ENCODE data around the gene TIMP4. TPM values are rescaled to one million over a fixed set of nuclear protein-coding genes. Genes with fewer than 3 reads are reported as not detected.

TIMP4 gene
- polyA plus RNA-seq, result 100 to 1,000 TPM in 2 of 3 donors, 10 to 100 TPM in 1; 29.1 to 374 (median 109) TPM

GRCh38 chr3:12158387-12159226, at the start of gene TIMP4:
Gene TIMP4, minus strand, starts transcription at chr3:12158912. Its CDS starts 72 bp downstream, at chr3:12158840.
- H3K27ac ChIP-seq (ENCODE audit: low read depth, low read length), result no peak within 1 kb of the TSS
- WGBS, 3 donors, result 5 to 11% (median 11%) methylated on average over 34 of the region's 34 CpGs

- WGBS, 3 donors, result 88 to 92% (median 92%) methylated on average over 4 of the region's 4 CpGs
- no peak overlapping the region for H3K27ac ChIP-seq (ENCODE audit: low read depth, low read length)
Observed at GRCh38 chr3:12205171-12205570, 46.5 kb upstream of the TIMP4 start.

- 78 to 91% (median 89%) methylated on average over 2 of the region's 2 CpGs for WGBS, 3 donors
- H3K27ac ChIP-seq (ENCODE audit: low read depth, low read length), result no peak overlapping the region
Observed at GRCh38 chr3:12201813-12202212, 43.1 kb upstream of the TIMP4 start.

- 63 to 76% (median 66%) methylated on average over 5 of the region's 5 CpGs for WGBS, 3 donors
- H3K27ac ChIP-seq (ENCODE audit: low read depth, low read length), result no peak overlapping the region
Observed at GRCh38 chr3:12198301-12198700, 39.6 kb upstream of the TIMP4 start.

GRCh38 chr3:12197475-12197874, 38.8 kb upstream of the TIMP4 start:
- no peak overlapping the region for H3K27ac ChIP-seq (ENCODE audit: low read depth, low read length)

GRCh38 chr3:12196684-12197083, 38.0 kb upstream of the TIMP4 start:
- H3K27ac ChIP-seq (ENCODE audit: low read depth, low read length), result no peak overlapping the region
- 82 to 94% (median 89%) methylated on average over 3 of the region's 3 CpGs for WGBS, 3 donors

GRCh38 chr3:12195231-12195630, 36.5 kb upstream of the TIMP4 start:
- H3K27ac ChIP-seq (ENCODE audit: low read depth, low read length), result no peak overlapping the region
- 77 to 94% (median 90%) methylated on average over 4 of the region's 4 CpGs for WGBS, 3 donors

- WGBS, 3 donors, result 64 to 71% (median 64%) methylated on average over 3 of the region's 3 CpGs
- no peak overlapping the region for H3K27ac ChIP-seq (ENCODE audit: low read depth, low read length)
Observed at GRCh38 chr3:12194669-12195161, 36.0 kb upstream of the TIMP4 start.

GRCh38 chr3:12194209-12194608, 35.5 kb upstream of the TIMP4 start:
- H3K27ac ChIP-seq (ENCODE audit: low read depth, low read length), result no peak overlapping the region
- 24 to 61% (median 24%) methylated on average over 3 of the region's 3 CpGs for WGBS, 3 donors

GRCh38 chr3:12193485-12194165, 34.9 kb upstream of the TIMP4 start:
- no peak overlapping the region for H3K27ac ChIP-seq (ENCODE audit: low read depth, low read length)
- 93 to 98% (median 95%) methylated on average over 1 of the region's 1 CpG for WGBS, 3 donors

- 84 to 95% (median 86%) methylated on average over 3 of the region's 3 CpGs for WGBS, 3 donors
- no peak overlapping the region for H3K27ac ChIP-seq (ENCODE audit: low read depth, low read length)
Observed at GRCh38 chr3:12192655-12193484, 34.2 kb upstream of the TIMP4 start.

- no peak overlapping the region for H3K27ac ChIP-seq (ENCODE audit: low read depth, low read length)
- 88 to 94% (median 91%) methylated on average over 8 of the region's 8 CpGs for WGBS, 3 donors
Observed at GRCh38 chr3:12192173-12192572, 33.5 kb upstream of the TIMP4 start.

GRCh38 chr3:12191559-12191958, 32.8 kb upstream of the TIMP4 start:
- 87 to 97% (median 96%) methylated on average over 5 of the region's 5 CpGs for WGBS, 3 donors

GRCh38 chr3:12190832-12191231, 32.1 kb upstream of the TIMP4 start:
- no peak overlapping the region for H3K27ac ChIP-seq (ENCODE audit: low read depth, low read length)
- 81 to 86% (median 82%) methylated on average over 6 of the region's 6 CpGs for WGBS, 3 donors

More at GRCh38 chr3:12191559-12191958, 32.8 kb upstream of the TIMP4 start:
- H3K27ac ChIP-seq (ENCODE audit: low read depth, low read length), result no peak overlapping the region

GRCh38 chr3:12190221-12190807, 31.6 kb upstream of the TIMP4 start:
- 88 to 95% (median 92%) methylated on average over 9 of the region's 9 CpGs for WGBS, 3 donors
- H3K27ac ChIP-seq (ENCODE audit: low read depth, low read length), result no peak overlapping the region

- WGBS, 3 donors, result 55 to 66% (median 61%) methylated on average over 8 of the region's 8 CpGs
Observed at GRCh38 chr3:12188681-12189287, 30.1 kb upstream of the TIMP4 start.

GRCh38 chr3:12188328-12188648, 29.6 kb upstream of the TIMP4 start:
- 52 to 80% (median 71%) methylated on average over 4 of the region's 4 CpGs for WGBS, 3 donors
- H3K27ac ChIP-seq (ENCODE audit: low read depth, low read length), result peak overlapping the region; percentile 80

More at GRCh38 chr3:12188681-12189287, 30.1 kb upstream of the TIMP4 start:
- H3K27ac ChIP-seq (ENCODE audit: low read depth, low read length), result no peak overlapping the region
